SH-SY5Y (cell line): Measurements from ENCODE around the gene CNKSR3.

Source experiments
- GATA2 ChIP-seq: IDR thresholded peaks from 2 replicates; pipeline ENCODE4 v1.6.1; 2011; ENCODE audit warnings: mild to moderate bottlenecking, low read depth, low read length
- GATA3 ChIP-seq: IDR thresholded peaks from 2 replicates; pipeline ENCODE4 v1.6.1; 2011; ENCODE audit warnings: low read depth, mild to moderate bottlenecking, low read length, moderate library complexity

DNA sequence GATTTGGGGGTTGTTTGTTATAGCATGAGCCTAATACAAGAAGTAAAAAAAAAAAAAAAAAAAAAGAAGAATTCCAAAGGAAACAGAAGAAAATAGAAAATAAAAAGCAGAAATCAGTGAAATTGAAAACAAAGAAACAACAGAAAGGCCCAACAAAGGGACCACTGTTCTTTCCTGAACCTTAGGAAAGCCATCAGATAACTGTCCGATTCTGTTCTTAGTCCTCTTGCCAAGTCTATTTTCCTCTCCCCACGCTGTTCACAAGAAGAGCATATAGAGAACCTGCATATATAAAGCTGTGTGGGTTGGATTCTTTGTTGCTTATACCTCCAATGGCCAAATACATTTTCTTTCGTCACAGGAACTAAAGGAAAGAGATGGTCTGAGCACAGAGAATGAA is 115.9 kb downstream of the CNKSR3 start:
- TF ChIP-seq GATA3 = no peak
- no peak for TF ChIP-seq GATA2
